ENCODE measurements around the gene LHX4.

LHX4 gene

GRCh38 chr1:180257028-180257386, 26.9 kb downstream of the LHX4 start:
- Histone ChIP-seq H3K9ac (ENCODE audit: low read depth in 1 of 2, low read length in 2 of 2) (no peak overlapping the region), H3K4me3 (ENCODE audit: low read length in 2 of 2) (no peak overlapping the region), H3K4me1 (ENCODE audit: control insufficient read depth in 2 of 2, insufficient read depth in 2 of 2, low read length in 2 of 2) (no peaks in the 10 kb centered on the region), H3K27ac (ENCODE audit: low read depth in 2 of 2, low read length in 2 of 2) (no peak overlapping the region), H3K36me3 (ENCODE audit: control insufficient read depth in 2 of 2, insufficient read depth in 2 of 2, low read length in 2 of 2) (no peaks in the 10 kb centered on the region), H3K9me3 (ENCODE audit: control insufficient read depth in 2 of 2, low read length in 2 of 2) (no peaks in the 10 kb centered on the region), H3K27me3 (ENCODE audit: control insufficient read depth in 2 of 2, insufficient read depth in 2 of 2, low read length in 2 of 2) (peaks cover 11 to 23% of the 10 kb centered on the region in 2 donors)

- H3K9ac ChIP-seq (ENCODE audit: low read depth in 1 of 2, low read length in 2 of 2): no peak overlapping the region
- H3K9me3 ChIP-seq (ENCODE audit: control insufficient read depth in 2 of 2, low read length in 2 of 2): no peaks in the 10 kb centered on the region
- peaks cover 11 to 22% of the 10 kb centered on the region in 2 donors for H3K27me3 ChIP-seq (ENCODE audit: control insufficient read depth in 2 of 2, insufficient read depth in 2 of 2, low read length in 2 of 2)
- no peaks in the 10 kb centered on the region for H3K4me1 ChIP-seq (ENCODE audit: control insufficient read depth in 2 of 2, insufficient read depth in 2 of 2, low read length in 2 of 2)
- no peak overlapping the region for H3K4me3 ChIP-seq (ENCODE audit: low read length in 2 of 2)
- H3K36me3 ChIP-seq (ENCODE audit: control insufficient read depth in 2 of 2, insufficient read depth in 2 of 2, low read length in 2 of 2): no peaks in the 10 kb centered on the region
- no peak overlapping the region for H3K27ac ChIP-seq (ENCODE audit: low read depth in 2 of 2, low read length in 2 of 2)
These were observed 27.4 kb downstream of the LHX4 start for GRCh38 chr1:180257486-180257885.

GRCh38 chr1:180258290-180258689, 28.2 kb downstream of the LHX4 start:
- Histone ChIP-seq H3K4me3 (ENCODE audit: low read length in 2 of 2) (no peak overlapping the region), H3K4me1 (ENCODE audit: control insufficient read depth in 2 of 2, insufficient read depth in 2 of 2, low read length in 2 of 2) (no peaks in the 10 kb centered on the region), H3K27ac (ENCODE audit: low read depth in 2 of 2, low read length in 2 of 2) (no peak overlapping the region), H3K9ac (ENCODE audit: low read depth in 1 of 2, low read length in 2 of 2) (no peak overlapping the region), H3K9me3 (ENCODE audit: control insufficient read depth in 2 of 2, low read length in 2 of 2) (no peaks in the 10 kb centered on the region), H3K36me3 (ENCODE audit: control insufficient read depth in 2 of 2, insufficient read depth in 2 of 2, low read length in 2 of 2) (no peaks in the 10 kb centered on the region), H3K27me3 (ENCODE audit: control insufficient read depth in 2 of 2, insufficient read depth in 2 of 2, low read length in 2 of 2) (peaks cover 14 to 15% of the 10 kb centered on the region in 2 donors)

- Histone ChIP-seq H3K4me3 (ENCODE audit: low read length in 2 of 2) (no peak overlapping the region), H3K4me1 (ENCODE audit: control insufficient read depth in 2 of 2, insufficient read depth in 2 of 2, low read length in 2 of 2) (no peaks in the 10 kb centered on the region), H3K27ac (ENCODE audit: low read depth in 2 of 2, low read length in 2 of 2) (no peak overlapping the region), H3K9me3 (ENCODE audit: control insufficient read depth in 2 of 2, low read length in 2 of 2) (no peaks in the 10 kb centered on the region), H3K9ac (ENCODE audit: low read depth in 1 of 2, low read length in 2 of 2) (no peak overlapping the region), H3K36me3 (ENCODE audit: control insufficient read depth in 2 of 2, insufficient read depth in 2 of 2, low read length in 2 of 2) (no peaks in the 10 kb centered on the region), H3K27me3 (ENCODE audit: control insufficient read depth in 2 of 2, insufficient read depth in 2 of 2, low read length in 2 of 2) (peaks cover 14 to 15% of the 10 kb centered on the region in 2 donors)
These were observed 28.9 kb downstream of the LHX4 start for GRCh38 chr1:180258935-180259334.

- Histone ChIP-seq H3K9me3 (ENCODE audit: control insufficient read depth in 2 of 2, low read length in 2 of 2) (no peaks in the 10 kb centered on the region), H3K4me1 (ENCODE audit: control insufficient read depth in 2 of 2, insufficient read depth in 2 of 2, low read length in 2 of 2) (no peaks in the 10 kb centered on the region), H3K4me3 (ENCODE audit: low read length in 2 of 2) (no peak overlapping the region), H3K36me3 (ENCODE audit: control insufficient read depth in 2 of 2, insufficient read depth in 2 of 2, low read length in 2 of 2) (no peaks in the 10 kb centered on the region), H3K27me3 (ENCODE audit: control insufficient read depth in 2 of 2, insufficient read depth in 2 of 2, low read length in 2 of 2) (peaks cover 15 to 17% of the 10 kb centered on the region in 2 donors), H3K9ac (ENCODE audit: low read depth in 1 of 2, low read length in 2 of 2) (no peak overlapping the region), H3K27ac (ENCODE audit: low read depth in 2 of 2, low read length in 2 of 2) (no peak overlapping the region)
These were observed 29.6 kb downstream of the LHX4 start for GRCh38 chr1:180259431-180260338.

GRCh38 chr1:180260541-180260940, 30.5 kb downstream of the LHX4 start:
- Histone ChIP-seq H3K4me1 (ENCODE audit: control insufficient read depth in 2 of 2, insufficient read depth in 2 of 2, low read length in 2 of 2) (no peaks in the 10 kb centered on the region), H3K27ac (ENCODE audit: low read depth in 2 of 2, low read length in 2 of 2) (no peak overlapping the region), H3K9ac (ENCODE audit: low read depth in 1 of 2, low read length in 2 of 2) (no peak overlapping the region), H3K4me3 (ENCODE audit: low read length in 2 of 2) (no peak overlapping the region), H3K9me3 (ENCODE audit: control insufficient read depth in 2 of 2, low read length in 2 of 2) (no peaks in the 10 kb centered on the region), H3K36me3 (ENCODE audit: control insufficient read depth in 2 of 2, insufficient read depth in 2 of 2, low read length in 2 of 2) (no peaks in the 10 kb centered on the region), H3K27me3 (ENCODE audit: control insufficient read depth in 2 of 2, insufficient read depth in 2 of 2, low read length in 2 of 2) (peaks cover 15 to 17% of the 10 kb centered on the region in 2 donors)

- Histone ChIP-seq H3K4me3 (ENCODE audit: low read length in 2 of 2) (no peak overlapping the region), H3K36me3 (ENCODE audit: control insufficient read depth in 2 of 2, insufficient read depth in 2 of 2, low read length in 2 of 2) (no peaks in the 10 kb centered on the region), H3K27me3 (ENCODE audit: control insufficient read depth in 2 of 2, insufficient read depth in 2 of 2, low read length in 2 of 2) (peaks cover 15 to 17% of the 10 kb centered on the region in 2 donors), H3K9me3 (ENCODE audit: control insufficient read depth in 2 of 2, low read length in 2 of 2) (no peaks in the 10 kb centered on the region), H3K9ac (ENCODE audit: low read depth in 1 of 2, low read length in 2 of 2) (no peak overlapping the region), H3K4me1 (ENCODE audit: control insufficient read depth in 2 of 2, insufficient read depth in 2 of 2, low read length in 2 of 2) (no peaks in the 10 kb centered on the region), H3K27ac (ENCODE audit: low read depth in 2 of 2, low read length in 2 of 2) (no peak overlapping the region)
These were observed 31.0 kb downstream of the LHX4 start for GRCh38 chr1:180261030-180261429.

- H3K27me3 ChIP-seq (ENCODE audit: control insufficient read depth in 2 of 2, insufficient read depth in 2 of 2, low read length in 2 of 2): peaks cover 15 to 17% of the 10 kb centered on the region in 2 donors
- H3K4me3 ChIP-seq (ENCODE audit: low read length in 2 of 2): no peak overlapping the region
- no peaks in the 10 kb centered on the region for H3K9me3 ChIP-seq (ENCODE audit: control insufficient read depth in 2 of 2, low read length in 2 of 2)
- no peak overlapping the region for H3K9ac ChIP-seq (ENCODE audit: low read depth in 1 of 2, low read length in 2 of 2)
- H3K36me3 ChIP-seq (ENCODE audit: control insufficient read depth in 2 of 2, insufficient read depth in 2 of 2, low read length in 2 of 2): no peaks in the 10 kb centered on the region
- H3K27ac ChIP-seq (ENCODE audit: low read depth in 2 of 2, low read length in 2 of 2): no peak overlapping the region
- no peaks in the 10 kb centered on the region for H3K4me1 ChIP-seq (ENCODE audit: control insufficient read depth in 2 of 2, insufficient read depth in 2 of 2, low read length in 2 of 2)
These were observed 31.6 kb downstream of the LHX4 start for GRCh38 chr1:180261524-180262155.

GRCh38 chr1:180262628-180263488, 32.8 kb downstream of the LHX4 start:
- Histone ChIP-seq H3K9me3 (ENCODE audit: control insufficient read depth in 2 of 2, low read length in 2 of 2) (no peaks in the 10 kb centered on the region), H3K27me3 (ENCODE audit: control insufficient read depth in 2 of 2, insufficient read depth in 2 of 2, low read length in 2 of 2) (peaks cover 13 to 17% of the 10 kb centered on the region in 2 donors), H3K4me3 (ENCODE audit: low read length in 2 of 2) (no peak overlapping the region), H3K27ac (ENCODE audit: low read depth in 2 of 2, low read length in 2 of 2) (no peak overlapping the region), H3K4me1 (ENCODE audit: control insufficient read depth in 2 of 2, insufficient read depth in 2 of 2, low read length in 2 of 2) (no peaks in the 10 kb centered on the region), H3K9ac (ENCODE audit: low read depth in 1 of 2, low read length in 2 of 2) (no peak overlapping the region), H3K36me3 (ENCODE audit: control insufficient read depth in 2 of 2, insufficient read depth in 2 of 2, low read length in 2 of 2) (no peaks in the 10 kb centered on the region)

GRCh38 chr1:180264595-180264994, 34.5 kb downstream of the LHX4 start:
- no peak overlapping the region for H3K27ac ChIP-seq (ENCODE audit: low read depth in 2 of 2, low read length in 2 of 2)
- peaks cover 4 to 9% of the 10 kb centered on the region in 2 donors for H3K27me3 ChIP-seq (ENCODE audit: control insufficient read depth in 2 of 2, insufficient read depth in 2 of 2, low read length in 2 of 2)
- no peaks in the 10 kb centered on the region for H3K36me3 ChIP-seq (ENCODE audit: control insufficient read depth in 2 of 2, insufficient read depth in 2 of 2, low read length in 2 of 2)
- H3K9ac ChIP-seq (ENCODE audit: low read depth in 1 of 2, low read length in 2 of 2): no peak overlapping the region
- peaks cover 0 to 1% of the 10 kb centered on the region in 2 donors for H3K4me1 ChIP-seq (ENCODE audit: control insufficient read depth in 2 of 2, insufficient read depth in 2 of 2, low read length in 2 of 2)
- H3K9me3 ChIP-seq (ENCODE audit: control insufficient read depth in 2 of 2, low read length in 2 of 2): no peaks in the 10 kb centered on the region
- H3K4me3 ChIP-seq (ENCODE audit: low read length in 2 of 2): no peak overlapping the region

All from mucosa of rectum (tissue), 2 donors.